Measurements from ENCODE around the gene EFHB. TPM values are rescaled to one million over a fixed set of nuclear protein-coding genes. Genes with fewer than 3 reads are reported as not detected.
"Not testable (repeated sequence)": the region's sequence is repeated elsewhere in the genome, so short reads cannot be mapped to it uniquely, and the experiment has no call there.

The EFHB gene
- total RNA-seq, 1 donor from 2014 or later: 8.1 TPM

GRCh38 chr3:19931767-19932188, 2.2 kb downstream of the EFHB start:
- peak; percentile 34 for DNase-seq (ENCODE audit: low read depth)

- DNase-seq (ENCODE audit: low read depth): no peak
These were observed 2.8 kb downstream of the EFHB start for GRCh38 chr3:19931180-19931692.

GRCh38 chr3:19920401-19921080, 13.5 kb downstream of the EFHB start:
- DNase-seq (ENCODE audit: low read depth): peak; percentile 91

- no peak for DNase-seq (ENCODE audit: low read depth)
These were observed 16.9 kb downstream of the EFHB start for GRCh38 chr3:19917167-19917566.

GRCh38 chr3:19911452-19911851, 22.6 kb downstream of the EFHB start:
- no peak for DNase-seq (ENCODE audit: low read depth)

- DNase-seq (ENCODE audit: low read depth): no peak
These were observed 26.5 kb downstream of the EFHB start for GRCh38 chr3:19907523-19907922.

- no peak for DNase-seq (ENCODE audit: low read depth)
These were observed 30.4 kb downstream of the EFHB start for GRCh38 chr3:19903649-19904048.

GRCh38 chr3:19901918-19902317, 32.1 kb downstream of the EFHB start:
- no peak for DNase-seq (ENCODE audit: low read depth)

- DNase-seq (ENCODE audit: low read depth): no peak
These were observed 32.7 kb downstream of the EFHB start for GRCh38 chr3:19901337-19901736.

GRCh38 chr3:19899833-19900232, 34.2 kb downstream of the EFHB start:
- not testable (repeated sequence) for DNase-seq (ENCODE audit: low read depth)

- DNase-seq (ENCODE audit: low read depth): no peak
These were observed 34.8 kb downstream of the EFHB start for GRCh38 chr3:19899264-19899663.

GRCh38 chr3:19898721-19899120, 35.3 kb downstream of the EFHB start:
- DNase-seq (ENCODE audit: low read depth): no peak

GRCh38 chr3:19891740-19892139, 42.3 kb downstream of the EFHB start:
- DNase-seq (ENCODE audit: low read depth): no peak

- DNase-seq (ENCODE audit: low read depth): no peak
These were observed 45.4 kb downstream of the EFHB start for GRCh38 chr3:19888428-19889152.

GRCh38 chr3:19887122-19887521, 46.9 kb downstream of the EFHB start:
- DNase-seq (ENCODE audit: low read depth): not testable (repeated sequence)

GRCh38 chr3:19886404-19886803, 47.6 kb downstream of the EFHB start:
- peak; percentile 31 for DNase-seq (ENCODE audit: low read depth)

- DNase-seq (ENCODE audit: low read depth): peak; percentile 62
These were observed 48.5 kb downstream of the EFHB start for GRCh38 chr3:19885468-19885867.

- no peak for DNase-seq (ENCODE audit: low read depth)
These were observed 52.2 kb downstream of the EFHB start for GRCh38 chr3:19881852-19882251.

- DNase-seq (ENCODE audit: low read depth): no peak
These were observed 53.0 kb downstream of the EFHB start for GRCh38 chr3:19881036-19881435.

- no peak for DNase-seq (ENCODE audit: low read depth)
These were observed 56.4 kb downstream of the EFHB start for GRCh38 chr3:19877656-19878055.

- DNase-seq (ENCODE audit: low read depth): peak; percentile 54
These were observed 67.2 kb downstream of the EFHB start for GRCh38 chr3:19866751-19867347.

- DNase-seq (ENCODE audit: low read depth): not testable (repeated sequence)
These were observed 78.7 kb downstream of the EFHB start for GRCh38 chr3:19855318-19855717.

GRCh38 chr3:19846609-19847008, 87.4 kb downstream of the EFHB start:
- DNase-seq (ENCODE audit: low read depth): not testable (repeated sequence)

Data from renal cortical epithelial cell (primary cell).